Measurements from ENCODE around the gene SLC4A3.
A peak's percentile ranks its signal among the peaks of the same experiment; 100 is the strongest.

Gene SLC4A3, protein sequence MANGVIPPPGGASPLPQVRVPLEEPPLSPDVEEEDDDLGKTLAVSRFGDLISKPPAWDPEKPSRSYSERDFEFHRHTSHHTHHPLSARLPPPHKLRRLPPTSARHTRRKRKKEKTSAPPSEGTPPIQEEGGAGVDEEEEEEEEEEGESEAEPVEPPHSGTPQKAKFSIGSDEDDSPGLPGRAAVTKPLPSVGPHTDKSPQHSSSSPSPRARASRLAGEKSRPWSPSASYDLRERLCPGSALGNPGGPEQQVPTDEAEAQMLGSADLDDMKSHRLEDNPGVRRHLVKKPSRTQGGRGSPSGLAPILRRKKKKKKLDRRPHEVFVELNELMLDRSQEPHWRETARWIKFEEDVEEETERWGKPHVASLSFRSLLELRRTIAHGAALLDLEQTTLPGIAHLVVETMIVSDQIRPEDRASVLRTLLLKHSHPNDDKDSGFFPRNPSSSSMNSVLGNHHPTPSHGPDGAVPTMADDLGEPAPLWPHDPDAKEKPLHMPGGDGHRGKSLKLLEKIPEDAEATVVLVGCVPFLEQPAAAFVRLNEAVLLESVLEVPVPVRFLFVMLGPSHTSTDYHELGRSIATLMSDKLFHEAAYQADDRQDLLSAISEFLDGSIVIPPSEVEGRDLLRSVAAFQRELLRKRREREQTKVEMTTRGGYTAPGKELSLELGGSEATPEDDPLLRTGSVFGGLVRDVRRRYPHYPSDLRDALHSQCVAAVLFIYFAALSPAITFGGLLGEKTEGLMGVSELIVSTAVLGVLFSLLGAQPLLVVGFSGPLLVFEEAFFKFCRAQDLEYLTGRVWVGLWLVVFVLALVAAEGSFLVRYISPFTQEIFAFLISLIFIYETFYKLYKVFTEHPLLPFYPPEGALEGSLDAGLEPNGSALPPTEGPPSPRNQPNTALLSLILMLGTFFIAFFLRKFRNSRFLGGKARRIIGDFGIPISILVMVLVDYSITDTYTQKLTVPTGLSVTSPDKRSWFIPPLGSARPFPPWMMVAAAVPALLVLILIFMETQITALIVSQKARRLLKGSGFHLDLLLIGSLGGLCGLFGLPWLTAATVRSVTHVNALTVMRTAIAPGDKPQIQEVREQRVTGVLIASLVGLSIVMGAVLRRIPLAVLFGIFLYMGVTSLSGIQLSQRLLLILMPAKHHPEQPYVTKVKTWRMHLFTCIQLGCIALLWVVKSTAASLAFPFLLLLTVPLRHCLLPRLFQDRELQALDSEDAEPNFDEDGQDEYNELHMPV

GRCh38 chr2:219627103-219628100 is at the start of gene SLC4A3:
TSS of gene SLC4A3 (plus strand) at chr2:219627630. CDS start at chr2:219627993, 363 bp downstream.
- DNase-seq: no peak

- DNase-seq: no peak
Observed at GRCh38 chr2:219578811-219579613, 48.4 kb upstream of the SLC4A3 start.

- no peak for DNase-seq
Observed at GRCh38 chr2:219581346-219581745, 46.1 kb upstream of the SLC4A3 start.

DNA sequence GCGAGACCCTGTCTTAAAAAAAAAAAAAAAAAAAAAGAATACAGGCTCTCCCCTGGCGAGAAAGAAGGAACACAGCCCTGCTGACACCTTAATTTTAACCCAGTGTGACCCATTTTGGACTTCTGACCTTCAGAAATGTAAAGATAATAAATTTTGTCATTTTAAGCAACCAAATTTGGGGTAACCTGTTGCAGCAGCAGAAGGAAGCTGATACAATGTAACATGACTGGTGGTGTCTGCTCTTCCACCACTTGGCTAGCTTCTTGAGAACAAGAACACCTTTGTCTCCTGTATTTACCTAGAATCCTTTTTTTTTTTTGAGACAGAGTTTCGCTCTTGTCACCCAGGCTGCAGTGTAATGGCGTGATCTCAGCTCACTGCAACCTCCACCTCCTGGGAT is 36.3 kb upstream of the SLC4A3 start:
- DNase-seq: no peak

DNA sequence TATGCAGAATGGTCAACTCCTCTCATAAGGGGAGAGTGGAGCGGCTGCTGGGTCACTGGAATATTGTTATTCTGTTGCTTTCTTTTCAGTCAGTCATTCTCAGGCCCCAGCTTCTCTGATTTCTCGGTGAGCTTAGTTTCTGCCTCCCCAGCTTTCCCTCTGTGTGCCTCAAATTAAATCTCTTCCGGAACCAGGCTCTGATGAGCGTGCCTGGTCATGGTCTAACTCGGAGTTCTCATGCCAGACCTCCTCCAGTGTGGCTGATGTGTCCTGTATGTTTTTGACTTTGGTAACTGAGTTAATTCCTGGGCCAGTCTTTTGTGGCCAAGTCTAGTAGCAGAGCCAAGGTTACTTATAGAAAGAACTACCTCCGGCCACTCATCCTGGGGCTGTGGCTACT is 34.7 kb upstream of the SLC4A3 start:
- no peak for DNase-seq

DNA sequence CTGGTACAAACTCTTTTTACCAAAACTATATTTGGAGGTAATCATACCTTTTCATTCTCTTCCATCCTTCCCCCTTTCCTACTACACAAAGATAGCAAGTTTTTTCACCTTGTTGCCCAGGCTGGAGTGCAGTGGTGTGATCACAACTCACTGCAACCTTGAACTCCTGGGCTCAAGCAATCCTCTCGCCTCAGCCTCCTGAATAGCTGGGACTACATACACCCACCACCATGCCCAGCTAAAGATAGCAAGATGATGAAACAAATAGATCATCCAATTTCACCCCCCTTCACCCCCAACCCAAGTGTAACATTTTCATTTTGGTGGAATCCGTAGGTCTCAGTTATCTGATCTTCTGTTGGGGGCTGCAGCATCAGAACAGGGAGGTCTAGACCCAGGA is 34.3 kb upstream of the SLC4A3 start:
- no peak for DNase-seq

DNA sequence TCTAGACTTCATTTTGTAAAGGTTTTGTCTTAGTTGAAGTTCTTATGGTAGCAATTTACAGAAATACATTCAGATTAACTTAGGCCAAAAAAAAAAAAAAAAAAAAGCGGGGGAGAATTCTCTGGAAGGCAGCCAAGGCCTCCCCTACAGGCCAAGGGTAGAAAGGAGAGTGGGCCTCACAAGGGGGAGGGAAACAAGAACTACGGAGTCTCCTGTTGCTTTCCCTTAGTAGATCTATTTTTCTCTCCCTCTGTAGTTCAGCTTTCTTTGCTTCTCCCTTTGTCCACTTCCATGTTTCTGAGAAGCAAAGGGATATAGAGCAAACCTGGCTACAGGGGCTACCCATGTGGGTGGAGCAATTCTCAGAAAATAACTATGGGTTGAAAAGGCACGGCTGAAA is 32.2 kb upstream of the SLC4A3 start:
- DNase-seq: no peak

DNA sequence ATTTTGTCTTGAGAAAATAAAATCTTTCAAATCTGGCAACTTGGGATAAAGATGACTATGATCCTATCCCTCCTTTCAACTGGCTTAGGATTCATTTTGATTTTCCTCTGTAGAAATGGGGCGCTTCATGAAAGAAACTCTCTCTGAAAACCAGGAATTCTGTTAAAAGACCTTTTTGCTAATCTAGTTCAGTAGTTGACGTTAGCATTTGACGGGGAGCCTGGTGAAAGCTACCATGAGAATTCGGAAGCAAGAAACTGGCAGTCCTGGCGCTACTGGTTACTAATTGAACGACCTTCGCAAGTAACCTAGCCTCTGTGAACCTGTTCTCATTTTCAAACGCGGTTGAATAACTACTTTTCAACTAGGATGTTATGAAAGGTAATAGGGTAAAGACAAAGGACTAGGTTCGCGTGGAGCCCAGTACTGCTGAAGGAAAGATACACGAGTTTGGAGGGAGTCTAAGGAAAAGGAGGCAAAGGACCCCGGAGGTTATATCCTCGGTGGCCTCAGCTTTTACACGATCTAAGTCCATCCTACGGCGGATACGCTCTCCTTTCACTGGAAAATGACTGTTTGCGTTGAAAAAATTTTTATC is 30.4 kb upstream of the SLC4A3 start:
- no peak for DNase-seq

DNA sequence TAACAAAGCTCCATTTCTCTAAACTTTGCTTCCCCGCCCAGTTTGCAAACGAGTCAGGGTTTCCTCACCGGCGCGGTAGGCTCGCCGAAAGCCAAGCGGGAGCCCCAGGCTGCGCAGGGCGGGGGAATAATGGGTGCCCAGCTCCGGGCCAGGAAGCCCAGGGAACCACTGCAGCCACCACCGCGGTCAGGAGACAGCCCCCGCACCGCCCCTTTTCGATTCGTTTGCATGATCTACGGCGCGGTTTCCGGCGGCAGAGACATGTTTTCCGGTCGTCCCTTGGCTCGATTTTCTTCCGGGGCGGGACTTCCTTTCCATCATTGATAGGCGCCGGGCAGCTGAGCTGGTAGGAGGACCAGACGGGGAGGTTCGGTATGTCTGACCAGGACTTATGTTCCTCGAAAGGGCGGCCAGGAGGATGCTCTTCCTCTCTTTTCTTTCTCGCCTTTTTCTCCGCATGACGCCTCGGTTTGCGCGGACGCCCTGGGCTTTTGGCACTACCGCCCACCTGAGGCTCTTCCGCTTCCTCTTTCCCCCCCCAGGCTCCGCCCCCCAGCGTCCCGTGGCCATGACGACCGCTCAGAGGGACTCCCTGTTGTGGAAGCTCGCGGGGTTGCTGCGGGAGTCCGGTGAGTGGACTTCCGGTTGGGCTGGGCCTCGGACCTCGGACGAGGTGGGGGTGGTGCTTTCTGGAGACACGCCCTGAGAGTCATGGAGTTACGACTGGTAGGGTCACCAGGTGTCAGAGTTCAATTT is 29.7 kb upstream of the SLC4A3 start, which contains the start of gene STK11IP:
Gene STK11IP (plus strand): TSS at position 306 of the 756 bp plus-strand sequence. CDS start 263 bp downstream, at position 569.
- DNase-seq: peak; percentile 91 to 92

DNA sequence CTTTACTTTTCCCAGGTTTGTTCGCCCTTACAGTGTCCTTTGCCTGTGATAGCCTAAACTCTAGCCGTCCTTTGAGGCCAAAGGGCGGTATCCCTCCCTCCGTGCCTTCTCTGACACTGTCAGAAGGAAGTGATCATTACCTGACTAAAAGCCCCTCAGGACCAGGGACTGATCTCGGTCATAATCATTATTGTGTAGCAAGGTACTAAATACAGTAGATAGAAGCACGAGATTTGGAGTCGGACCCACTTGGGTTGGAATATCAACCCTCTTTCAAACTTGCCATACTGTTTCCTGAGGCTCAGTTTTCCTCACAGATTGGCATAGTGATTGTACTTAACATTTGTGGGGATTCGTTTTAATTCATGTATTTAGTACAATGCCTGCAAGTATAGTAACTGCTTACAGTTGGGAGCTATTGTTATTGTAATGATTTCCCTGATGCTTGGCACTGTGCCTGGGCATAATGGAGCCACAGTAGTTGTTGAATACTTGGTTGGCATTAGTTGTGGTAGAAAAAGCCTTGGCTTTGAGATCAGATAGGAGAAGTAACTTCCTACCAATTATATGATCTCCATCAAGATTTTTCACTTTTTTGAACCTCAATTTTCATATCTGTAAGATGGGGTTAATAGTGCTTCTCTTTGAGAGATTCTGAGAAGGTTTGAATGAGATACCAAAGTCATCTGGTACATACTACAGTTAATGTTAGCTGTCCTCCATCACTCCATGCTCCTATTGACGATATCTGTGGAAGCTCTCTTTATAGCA is 28.9 kb upstream of the SLC4A3 start:
- DNase-seq: no peak

DNA sequence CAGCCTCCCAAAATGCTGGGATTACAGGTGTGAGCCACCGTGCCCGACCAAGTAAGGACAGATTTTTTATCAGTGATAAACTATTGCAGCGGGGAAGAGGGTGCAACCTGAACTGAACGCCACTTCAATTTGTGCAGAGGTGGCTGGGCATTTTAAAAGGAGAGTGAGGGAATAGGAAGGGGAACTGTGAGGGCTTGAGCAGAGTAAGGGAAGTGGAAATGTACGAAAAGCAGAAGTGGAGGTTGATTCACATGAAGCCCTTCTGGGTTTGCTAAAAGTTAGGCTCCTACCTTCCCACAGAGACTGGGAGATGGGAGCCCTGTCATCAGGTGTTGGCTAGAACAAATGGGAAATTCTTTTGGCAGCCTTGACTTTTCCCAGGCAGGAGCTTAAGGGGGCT is 23.7 kb upstream of the SLC4A3 start:
- DNase-seq: peak in 1 of 2 donors; percentile 46

- DNase-seq: no peak
Observed at GRCh38 chr2:219605607-219605954, 21.8 kb upstream of the SLC4A3 start.

DNA sequence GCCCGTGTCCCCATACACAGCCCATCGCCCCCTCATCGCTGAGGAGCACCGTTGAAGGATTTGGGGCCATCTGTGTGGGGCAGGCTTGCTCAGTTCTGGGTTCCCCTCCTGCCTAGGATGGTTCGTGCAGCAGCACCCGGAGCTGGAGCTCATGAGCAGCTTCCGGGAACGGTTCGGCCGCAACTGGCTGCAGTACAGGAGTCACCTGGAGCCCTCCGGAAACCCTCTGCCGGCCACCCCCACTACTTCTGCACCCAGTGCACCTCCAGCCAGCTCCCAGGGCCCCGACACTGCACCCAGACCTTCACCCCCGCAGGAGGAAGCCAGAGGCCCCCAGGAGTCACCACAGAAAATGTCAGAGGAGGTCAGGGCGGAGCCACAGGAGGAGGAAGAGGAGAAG is 19.5 kb upstream of the SLC4A3 start:
- DNase-seq: no peak

DNA sequence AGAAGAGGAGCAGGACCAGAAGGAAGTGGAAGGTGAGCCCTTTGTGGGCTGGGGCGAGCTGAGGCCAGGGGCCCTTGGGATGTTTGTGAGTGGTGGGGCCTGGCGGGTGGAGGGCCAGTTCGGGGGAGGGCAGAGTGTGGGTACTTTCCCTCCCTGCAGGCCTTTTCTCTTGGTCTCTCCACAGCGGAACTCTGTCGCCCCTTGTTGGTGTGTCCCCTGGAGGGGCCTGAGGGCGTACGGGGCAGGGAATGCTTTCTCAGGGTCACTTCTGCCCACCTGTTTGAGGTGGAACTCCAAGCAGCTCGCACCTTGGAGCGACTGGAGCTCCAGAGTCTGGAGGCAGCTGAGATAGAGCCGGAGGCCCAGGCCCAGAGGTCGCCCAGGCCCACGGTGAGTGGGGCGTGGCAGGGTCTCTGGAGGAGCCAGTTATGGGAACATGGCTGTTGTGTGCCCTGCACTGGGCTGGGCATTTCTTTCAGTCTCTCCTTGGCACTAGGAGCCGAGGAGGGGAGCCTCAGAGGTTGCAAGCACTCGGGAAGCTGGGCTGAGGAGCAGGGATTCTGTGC is 18.9 kb upstream of the SLC4A3 start:
- no peak for DNase-seq

- DNase-seq: no peak
Observed at GRCh38 chr2:219609149-219609750, 18.2 kb upstream of the SLC4A3 start.

- no peak for DNase-seq
Observed at GRCh38 chr2:219611306-219611705, 16.1 kb upstream of the SLC4A3 start.

- DNase-seq: no peak
Observed at GRCh38 chr2:219611866-219612576, 15.4 kb upstream of the SLC4A3 start.
